Thyroid gland (tissue), 4 donors: ENCODE results near the gene KRT12.

Source experiments
- CTCF ChIP-seq, 6 experiments: fragments of 200-600 bp in 3 of 6; fragments of 450-650 bp in 3 of 6; sonication (generic) in 3 of 6; IDR thresholded peaks; one replicate each; pipeline ENCODE4 v1.5.1; 2016 to 2019; ENCODE audit warnings: antibody characterized with exemption in 6 of 6, mild to moderate bottlenecking in 2 of 6, inconsistent platforms in 1 of 6, moderate library complexity in 1 of 6
- POLR2A ChIP-seq, 2 donors: fragments of 450-650 bp; IDR thresholded peaks; one replicate each; pipeline ENCODE4 v1.6.1; 2017; ENCODE audit warnings: antibody characterized with exemption in 2 of 2, mild to moderate bottlenecking in 2 of 2, moderate library complexity in 1 of 2

GRCh38 chr17:40828454-40829044 lies 38.5 kb downstream of the KRT12 start:
- no peak for TF ChIP-seq CTCF (IDR thresholded peaks at IDR 0.05)
- no peak for TF ChIP-seq POLR2A (IDR thresholded peaks at IDR 0.05)
